ENCODE results near the gene TMEM63B. TPM values are rescaled to one million over a fixed set of nuclear protein-coding genes. Genes with fewer than 3 reads are reported as not detected.
"Not testable (repeated sequence)": the region's sequence is repeated elsewhere in the genome, so short reads cannot be mapped to it uniquely, and the experiment has no call there.

The TMEM63B gene
- total RNA-seq, 1 experiment from 2014 or later: 22.6 TPM

- intact Hi-C loops (cut with micrococcal nuclease): no loop called here
- Mint-ChIP-seq H3K27me3 (ENCODE audit: insufficient read depth, unreplicated experiment) (no peaks in the 10 kb centered on the region), H3K27ac (ENCODE audit: low read depth, unreplicated experiment) (no peak overlapping the region), H3K4me1 (ENCODE audit: insufficient read depth, unreplicated experiment) (no peaks in the 10 kb centered on the region), H3K36me3 (ENCODE audit: insufficient read depth, unreplicated experiment) (peaks cover 20% of the 10 kb centered on the region), H3K4me3 (ENCODE audit: unreplicated experiment) (no peak overlapping the region), H3K9me3 (ENCODE audit: unreplicated experiment) (no peaks in the 10 kb centered on the region)
- no TSS peak for BruUV-seq (replicated peaks)
- POLR2A ChIA-PET: interaction anchor here (0.7 kb wide), 1 partner anchor 222 kb away, joined by 5 read pairs; no protein-coding TSS in a partner anchor
- no peak for DNase-seq (ENCODE audit: unreplicated experiment)
- no peak for TF ChIP-seq CTCF (IDR thresholded peaks at IDR 0.05; ENCODE audit: unreplicated experiment)
- CTCF ChIA-PET: interaction anchor here (0.5 to 0.7 kb wide), 3 partner anchors 44 to 902 kb away, joined by 3 to 10 read pairs (median 4); no protein-coding TSS in a partner anchor
Observed at GRCh38 chr6:44139351-44139743, 12.0 kb downstream of the TMEM63B start.

GRCh38 chr6:44142835-44143234 is 15.5 kb downstream of the TMEM63B start:
- BruUV-seq (replicated peaks): no TSS peak
- Mint-ChIP-seq H3K4me3 (ENCODE audit: unreplicated experiment) (no peak overlapping the region), H3K36me3 (ENCODE audit: insufficient read depth, unreplicated experiment) (peaks cover 24% of the 10 kb centered on the region), H3K9me3 (ENCODE audit: unreplicated experiment) (no peaks in the 10 kb centered on the region), H3K27ac (ENCODE audit: low read depth, unreplicated experiment) (no peak overlapping the region), H3K4me1 (ENCODE audit: insufficient read depth, unreplicated experiment) (no peaks in the 10 kb centered on the region), H3K27me3 (ENCODE audit: insufficient read depth, unreplicated experiment) (no peaks in the 10 kb centered on the region)
- CTCF ChIA-PET: interaction anchor here (0.5 to 0.6 kb wide), 2 partner anchors 22 to 586 kb away, joined by 3 to 4 read pairs; no protein-coding TSS in a partner anchor
- intact Hi-C loops (cut with micrococcal nuclease): no loop called here
- TF ChIP-seq CTCF (IDR thresholded peaks at IDR 0.05; ENCODE audit: unreplicated experiment): no peak
- no peak for DNase-seq (ENCODE audit: unreplicated experiment)
- POLR2A ChIA-PET: no interaction called here

- BruUV-seq (replicated peaks): no TSS peak
- Mint-ChIP-seq H3K4me3 (ENCODE audit: unreplicated experiment) (no peak overlapping the region), H3K36me3 (ENCODE audit: insufficient read depth, unreplicated experiment) (peaks cover 27% of the 10 kb centered on the region), H3K27me3 (ENCODE audit: insufficient read depth, unreplicated experiment) (no peaks in the 10 kb centered on the region), H3K4me1 (ENCODE audit: insufficient read depth, unreplicated experiment) (no peaks in the 10 kb centered on the region), H3K9me3 (ENCODE audit: unreplicated experiment) (no peaks in the 10 kb centered on the region), H3K27ac (ENCODE audit: low read depth, unreplicated experiment) (no peak overlapping the region)
- ChIA-PET POLR2A (no interaction called here), CTCF (interaction anchor here (0.7 to 0.9 kb wide), 2 partner anchors 11 to 91 kb away, joined by 3 read pairs; no protein-coding TSS in a partner anchor)
- no peak for DNase-seq (ENCODE audit: unreplicated experiment)
- intact Hi-C loops (cut with micrococcal nuclease): no loop called here
- no peak for TF ChIP-seq CTCF (IDR thresholded peaks at IDR 0.05; ENCODE audit: unreplicated experiment)
Observed at GRCh38 chr6:44143731-44144130, 16.4 kb downstream of the TMEM63B start.

GRCh38 chr6:44144536-44144935 is 17.2 kb downstream of the TMEM63B start:
- intact Hi-C loops (cut with micrococcal nuclease); H3K27me3 Mint-ChIP-seq (ENCODE audit: insufficient read depth, unreplicated experiment); H3K27ac Mint-ChIP-seq (ENCODE audit: low read depth, unreplicated experiment); H3K9me3 Mint-ChIP-seq (ENCODE audit: unreplicated experiment); H3K4me1 Mint-ChIP-seq (ENCODE audit: insufficient read depth, unreplicated experiment); BruUV-seq (replicated peaks); H3K4me3 Mint-ChIP-seq (ENCODE audit: unreplicated experiment); DNase-seq (ENCODE audit: unreplicated experiment): not testable (repeated sequence)
- peaks cover 27% of the 10 kb centered on the region for H3K36me3 Mint-ChIP-seq (ENCODE audit: insufficient read depth, unreplicated experiment)
- ChIA-PET POLR2A (interaction anchor here (0.6 kb wide), 1 partner anchor 37 kb away, joined by 3 read pairs; no protein-coding TSS in a partner anchor), CTCF (interaction anchor here (0.7 kb wide), 1 partner anchor 80 kb away, joined by 3 read pairs; no protein-coding TSS in a partner anchor)

Data from MCF 10A (cell line).